ENCODE measurements around the gene ADARB2.
"Not testable (repeated sequence)": the region's sequence is repeated elsewhere in the genome, so short reads cannot be mapped to it uniquely, and the experiment has no call there.

ADARB2 gene

GRCh38 chr10:1626835-1627234 is 110.5 kb downstream of the ADARB2 start:
- DNase-seq (ENCODE audit: insufficient read length, low spot score) = no peak
- TF ChIP-seq POLR2A (IDR thresholded peaks at IDR 0.05; ENCODE audit: low read depth, low read length) = no peak
- FAIRE-seq = no peak

DNA sequence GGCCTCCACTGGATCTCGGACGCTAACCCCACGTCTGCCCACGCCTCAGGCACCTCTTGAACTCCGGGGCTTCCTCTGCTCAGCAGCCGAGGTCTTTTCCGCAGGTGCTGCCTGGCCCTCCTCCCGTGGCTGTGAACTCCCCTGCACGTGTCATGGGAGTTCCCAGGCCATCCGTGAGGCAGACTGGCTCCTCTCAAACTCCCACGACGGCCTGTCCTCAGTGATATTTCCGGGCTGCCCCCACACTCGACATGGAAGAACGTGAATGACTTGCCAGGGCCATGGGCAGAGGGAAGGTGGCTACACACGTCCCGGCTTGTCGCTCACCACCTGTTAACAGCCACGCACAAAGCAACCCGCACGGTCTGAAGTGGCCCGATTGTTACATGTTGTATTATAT is 110.9 kb downstream of the ADARB2 start:
- FAIRE-seq = no peak
- DNase-seq (ENCODE audit: insufficient read length, low spot score) = no peak
- no peak for TF ChIP-seq POLR2A (IDR thresholded peaks at IDR 0.05; ENCODE audit: low read depth, low read length)

DNA sequence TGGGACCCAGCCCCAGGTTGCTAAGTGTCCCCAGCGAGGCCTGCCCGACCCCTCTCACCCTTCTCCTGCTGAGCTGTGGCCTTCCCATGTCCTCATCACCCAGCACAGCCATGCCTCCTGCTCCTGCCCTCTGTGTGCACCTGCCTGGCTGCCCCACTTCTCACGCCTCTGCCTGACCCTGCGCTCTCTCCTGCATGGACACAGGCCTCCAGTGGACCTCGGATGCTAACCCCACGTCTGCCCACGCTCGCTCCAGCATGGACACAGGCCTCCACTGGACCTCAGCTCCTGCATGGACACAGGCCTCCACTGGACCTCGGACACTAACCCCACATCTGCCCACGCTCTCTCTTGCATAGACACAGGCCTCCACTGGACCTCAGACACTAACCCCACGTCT is 111.6 kb downstream of the ADARB2 start:
- TF ChIP-seq POLR2A (IDR thresholded peaks at IDR 0.05; ENCODE audit: low read depth, low read length) = no peak
- DNase-seq (ENCODE audit: insufficient read length, low spot score) (no peak), FAIRE-seq (no peak)

DNA sequence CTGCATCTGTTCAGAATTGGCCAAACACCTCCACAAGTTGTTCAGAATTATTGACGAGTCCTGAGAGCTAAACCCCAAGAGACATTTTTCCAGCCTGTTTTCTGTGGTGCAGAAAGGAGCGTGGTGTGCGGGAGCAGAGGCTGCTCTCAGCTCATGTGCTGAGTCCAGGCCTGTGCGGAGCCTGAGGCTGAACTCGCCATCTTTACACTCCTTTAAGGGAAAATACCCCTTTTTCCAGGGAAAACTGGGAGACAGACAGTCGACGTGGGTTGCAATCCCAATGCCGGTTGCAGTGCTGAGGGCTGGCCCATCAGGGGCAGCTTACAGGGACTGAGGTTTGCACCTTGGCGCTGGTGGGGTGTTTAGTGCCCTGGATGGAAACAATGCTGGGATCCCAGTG is 112.2 kb downstream of the ADARB2 start:
- FAIRE-seq (no peak), DNase-seq (ENCODE audit: insufficient read length, low spot score) (no peak)
- TF ChIP-seq POLR2A (IDR thresholded peaks at IDR 0.05; ENCODE audit: low read depth, low read length) = no peak

DNA sequence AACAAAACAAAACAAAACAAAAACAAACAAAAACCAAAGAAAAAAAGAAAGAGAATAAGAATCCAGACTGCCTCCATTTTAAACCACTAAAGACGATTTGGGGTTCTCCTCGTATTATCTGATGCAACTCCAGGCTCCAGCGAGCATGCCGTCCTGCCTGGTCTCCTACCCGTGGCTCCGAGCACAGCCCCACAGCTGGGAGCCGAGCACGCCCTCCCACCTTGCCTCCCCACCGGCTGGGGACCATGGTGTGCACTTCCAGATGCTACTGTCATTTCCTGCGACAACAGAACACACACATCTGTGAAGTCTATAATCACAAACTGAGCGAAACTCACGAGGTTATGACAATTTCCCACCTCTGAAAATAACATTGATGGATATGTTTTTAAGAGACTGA is 113.1 kb downstream of the ADARB2 start:
- FAIRE-seq (no peak), DNase-seq (ENCODE audit: insufficient read length, low spot score) (no peak)
- TF ChIP-seq POLR2A (IDR thresholded peaks at IDR 0.05; ENCODE audit: low read depth, low read length) = no peak

GRCh38 chr10:1620803-1621202 is 116.5 kb downstream of the ADARB2 start:
- FAIRE-seq (no peak), DNase-seq (ENCODE audit: insufficient read length, low spot score) (no peak)
- TF ChIP-seq POLR2A (IDR thresholded peaks at IDR 0.05; ENCODE audit: low read depth, low read length) = no peak

GRCh38 chr10:1617376-1618317 is 119.7 kb downstream of the ADARB2 start:
- not testable (repeated sequence) for FAIRE-seq

DNA sequence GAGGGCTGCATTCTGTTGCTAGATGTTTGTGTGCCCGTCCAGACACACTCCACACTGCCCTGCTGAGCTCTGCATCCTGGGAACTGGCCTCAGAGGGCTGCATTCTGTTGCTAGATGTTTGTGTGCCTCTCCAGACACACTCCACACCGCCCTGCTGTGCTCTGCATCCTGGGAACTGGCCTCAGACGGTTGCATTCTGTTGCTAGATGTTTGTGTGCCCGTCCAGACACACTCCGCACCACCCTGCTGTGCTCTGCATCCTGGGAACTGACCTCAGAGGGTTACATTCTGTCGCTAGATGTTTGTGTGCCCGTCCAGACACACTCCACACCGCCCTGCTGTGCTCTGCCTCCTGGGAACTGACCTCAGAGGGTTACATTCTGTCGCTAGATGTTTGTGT is 120.6 kb downstream of the ADARB2 start:
- not testable (repeated sequence) for DNase-seq (ENCODE audit: insufficient read length, low spot score); FAIRE-seq

More at GRCh38 chr10:1617376-1618317, 119.7 kb downstream of the ADARB2 start:
- DNase-seq (ENCODE audit: insufficient read length, low spot score) = not testable (repeated sequence)

GRCh38 chr10:1615186-1615954 is 122.0 kb downstream of the ADARB2 start:
- TF ChIP-seq POLR2A (IDR thresholded peaks at IDR 0.05; ENCODE audit: low read depth, low read length) = no peak
- FAIRE-seq = no peak

DNA sequence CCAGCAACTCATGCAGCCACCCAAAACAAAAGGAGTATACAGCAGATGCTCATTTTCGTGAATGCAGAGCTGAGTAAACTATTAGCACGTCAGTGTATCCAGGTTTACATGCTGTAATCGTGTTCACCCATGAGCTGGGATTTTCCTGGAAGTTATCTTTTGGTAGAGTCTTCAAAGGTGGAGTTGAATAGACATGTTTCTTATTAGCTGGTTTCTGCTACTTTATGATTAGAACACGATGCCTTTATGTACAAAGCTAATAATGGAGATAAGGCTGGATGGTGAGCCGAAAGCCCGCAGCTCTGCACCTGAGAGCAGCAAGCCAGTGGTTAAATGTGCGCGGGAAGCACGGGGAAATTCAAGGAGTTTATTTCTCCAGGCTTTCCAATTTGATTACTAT is 123.8 kb downstream of the ADARB2 start:
- FAIRE-seq (no peak), DNase-seq (ENCODE audit: insufficient read length, low spot score) (no peak)
- no peak for TF ChIP-seq POLR2A (IDR thresholded peaks at IDR 0.05; ENCODE audit: low read depth, low read length)

More at GRCh38 chr10:1615186-1615954, 122.0 kb downstream of the ADARB2 start:
- DNase-seq (ENCODE audit: insufficient read length, low spot score) = no peak

- FAIRE-seq = no peak
- no peak for DNase-seq (ENCODE audit: insufficient read length, low spot score)
- no peak for TF ChIP-seq POLR2A (IDR thresholded peaks at IDR 0.05; ENCODE audit: low read depth, low read length)
These were observed 124.4 kb downstream of the ADARB2 start for GRCh38 chr10:1612908-1613307.

DNA sequence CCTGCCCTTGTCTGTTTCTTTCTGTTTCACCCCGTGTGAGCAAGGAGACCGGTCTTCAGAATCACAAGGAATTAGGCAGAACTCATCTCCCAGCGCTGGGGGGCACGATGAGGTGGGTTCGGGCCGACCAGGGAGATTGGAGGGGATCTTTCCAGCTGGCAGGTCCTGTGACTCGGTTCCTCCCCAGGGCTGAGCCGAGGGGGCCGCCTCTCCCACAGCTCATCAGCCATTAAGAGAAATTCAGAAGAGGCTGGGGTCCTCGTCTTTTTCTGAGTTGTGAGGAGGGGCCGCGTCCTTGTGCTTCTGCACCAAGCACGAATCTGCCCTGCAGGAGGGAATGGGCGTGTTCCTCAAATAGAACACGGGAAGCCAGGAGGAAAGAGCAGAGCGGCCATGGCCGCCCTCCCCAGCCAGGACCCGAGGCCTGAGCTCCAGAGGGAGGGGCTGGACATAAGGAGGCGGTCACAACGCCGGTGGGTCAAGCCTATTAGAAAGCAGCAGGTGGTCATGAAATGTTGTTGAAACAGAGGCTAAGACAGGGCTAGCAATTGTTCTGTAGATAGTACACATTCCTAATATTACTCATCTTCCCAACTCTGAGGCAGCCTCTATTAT is 125.3 kb downstream of the ADARB2 start:
- no peak for FAIRE-seq
- no peak for TF ChIP-seq POLR2A (IDR thresholded peaks at IDR 0.05; ENCODE audit: low read depth, low read length)
- DNase-seq (ENCODE audit: insufficient read length, low spot score) = no peak

DNA sequence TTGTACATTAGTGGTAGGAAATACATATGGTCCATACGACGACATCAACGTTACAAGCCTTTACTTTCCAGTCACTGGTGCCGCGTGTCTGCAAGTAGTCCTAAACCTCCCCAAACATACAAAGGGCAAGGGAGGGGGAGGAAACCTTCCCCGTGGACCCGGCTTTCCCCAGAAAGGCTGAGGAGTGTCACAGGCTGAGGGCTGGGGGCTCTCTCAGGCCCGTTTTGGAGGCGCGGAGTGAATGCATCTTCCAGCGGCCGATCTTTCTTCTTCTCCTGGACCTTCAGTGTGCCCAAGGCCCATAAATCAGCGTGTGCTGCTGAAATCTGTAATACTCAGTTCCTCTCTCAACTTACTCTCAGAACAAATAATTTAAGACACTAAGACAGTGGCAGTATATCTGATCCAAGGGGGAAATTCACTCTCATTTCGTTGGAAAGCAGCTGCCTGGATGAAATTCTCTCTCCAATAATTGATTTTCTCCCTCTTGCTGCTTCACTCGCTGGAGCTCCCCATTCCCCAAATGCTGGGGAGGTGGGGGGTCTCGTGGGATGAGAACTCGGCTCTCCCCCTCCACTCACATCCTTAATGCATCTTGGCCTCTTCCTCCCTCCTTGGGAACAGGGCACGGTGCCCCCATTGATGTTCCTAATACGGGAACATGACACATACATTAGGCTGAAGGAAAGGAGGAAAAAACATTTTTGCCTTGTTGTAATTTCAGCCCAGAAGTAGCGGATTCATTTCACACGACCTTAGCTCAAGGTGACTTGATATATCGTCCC is 126.1 kb downstream of the ADARB2 start:
- no peak for FAIRE-seq

DNA sequence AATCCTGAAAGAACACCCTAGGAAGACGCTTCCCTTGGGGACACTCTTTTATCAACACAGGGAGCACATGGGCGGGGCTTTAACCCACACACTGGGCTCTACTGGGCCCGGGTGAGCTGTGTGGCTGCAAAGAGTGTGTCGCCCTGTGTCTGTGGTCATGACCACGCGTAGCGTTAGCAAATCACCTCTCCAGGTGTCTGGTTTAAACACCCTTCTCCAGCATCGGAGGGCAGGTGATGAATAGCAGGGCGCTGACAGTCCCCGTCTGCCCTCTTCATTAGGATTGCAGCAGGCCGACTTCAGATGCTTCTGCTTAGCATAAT is 127.7 kb downstream of the ADARB2 start:
- no peak for FAIRE-seq
- no peak for DNase-seq (ENCODE audit: insufficient read length, low spot score)
- no peak for TF ChIP-seq POLR2A (IDR thresholded peaks at IDR 0.05; ENCODE audit: low read depth, low read length)

More for the DNA sequence above, 126.1 kb downstream of the ADARB2 start:
- no peak for TF ChIP-seq POLR2A (IDR thresholded peaks at IDR 0.05; ENCODE audit: low read depth, low read length)
- DNase-seq (ENCODE audit: insufficient read length, low spot score) = no peak
